Activated CD4-positive, alpha-beta T cell treated with anti-CD3 and anti-CD28 coated beads, Interleukin-2, amount 10 ng/mL, durations not matched to agents 7 days and 5 days (primary cell): ENCODE measurements around the gene RAF1. TPM values are rescaled to one million over a fixed set of nuclear protein-coding genes. Genes with fewer than 3 reads are reported as not detected.
A peak's percentile ranks its signal among the peaks of the same experiment; 100 is the strongest.

Experiments used
- CTCF ChIA-PET: fragments of 350-600 bp; sonication (Branson Sonifier 250); formaldehyde crosslinking; loops from one replicate; lab custom pipeline; 2021; ENCODE audit warnings: antibody characterized with exemption; lab: Charles Lee
- POLR2A ChIA-PET: fragments of 350-600 bp; sonication (Branson Sonifier 250); formaldehyde crosslinking; loops from one replicate; lab custom pipeline; 2021; ENCODE audit warnings: antibody characterized with exemption; lab: Charles Lee
- DNase-seq: peaks from one replicate; pipeline ENCODE4 v3.0.0-alpha.2; 2020
- H3K27ac Mint-ChIP-seq: one replicate; pipeline ENCODE4 v1.8.0; 2021; ENCODE audit warnings: mild to moderate bottlenecking, moderate library complexity, mixed read lengths
- H3K27me3 Mint-ChIP-seq: one replicate; pipeline ENCODE4 v1.8.0; 2021; ENCODE audit warnings: mixed read lengths
- H3K36me3 Mint-ChIP-seq: one replicate; pipeline ENCODE4 v1.8.0; 2021; ENCODE audit warnings: low read depth, mixed read lengths
- H3K4me1 Mint-ChIP-seq: one replicate; pipeline ENCODE4 v1.8.0; 2021; ENCODE audit warnings: mixed read lengths
- H3K4me3 Mint-ChIP-seq: one replicate; pipeline ENCODE4 v1.8.0; 2021; ENCODE audit warnings: mild to moderate bottlenecking, moderate library complexity, mixed read lengths
- H3K9me3 Mint-ChIP-seq: one replicate; pipeline ENCODE4 v1.8.0; 2021; ENCODE audit warnings: mixed read lengths
- total RNA-seq, 2 experiments: library from RNA; stranded (reverse); gene quantifications; one replicate each; pipeline ENCODE4 v1.2.3, GENCODE V29; 2021

RAF1 gene
- total RNA-seq, 2 experiments from 2014 or later = 90.1 to 90.9 TPM

DNA sequence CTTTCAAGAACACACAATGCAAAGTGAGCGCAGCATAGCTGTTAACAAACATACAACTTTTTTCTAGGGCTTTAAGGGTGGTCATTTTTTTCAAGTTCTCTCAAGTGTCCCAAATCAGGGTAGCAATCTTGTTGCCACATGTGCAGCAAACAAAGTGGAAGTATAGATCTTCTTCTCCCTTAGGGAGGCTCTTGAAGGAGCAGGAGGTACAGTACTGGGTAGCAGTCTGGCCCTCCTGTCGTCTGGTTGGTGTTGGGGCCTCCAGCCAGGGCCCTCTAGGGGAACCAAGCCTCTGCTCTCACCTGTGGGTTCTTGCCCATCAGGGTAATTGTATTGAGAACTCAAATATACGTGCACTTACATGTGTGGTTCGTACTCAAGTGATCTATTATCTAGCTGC, 81.2 kb downstream of the RAF1 start:
- ChIA-PET POLR2A (no interaction called here), CTCF (interaction anchor here (1.1 to 1.9 kb wide), 3 partner anchors 10 to 25 kb away, joined by 3 to 7 read pairs (median 3); no protein-coding TSS in a partner anchor)
- no peak for DNase-seq

DNA sequence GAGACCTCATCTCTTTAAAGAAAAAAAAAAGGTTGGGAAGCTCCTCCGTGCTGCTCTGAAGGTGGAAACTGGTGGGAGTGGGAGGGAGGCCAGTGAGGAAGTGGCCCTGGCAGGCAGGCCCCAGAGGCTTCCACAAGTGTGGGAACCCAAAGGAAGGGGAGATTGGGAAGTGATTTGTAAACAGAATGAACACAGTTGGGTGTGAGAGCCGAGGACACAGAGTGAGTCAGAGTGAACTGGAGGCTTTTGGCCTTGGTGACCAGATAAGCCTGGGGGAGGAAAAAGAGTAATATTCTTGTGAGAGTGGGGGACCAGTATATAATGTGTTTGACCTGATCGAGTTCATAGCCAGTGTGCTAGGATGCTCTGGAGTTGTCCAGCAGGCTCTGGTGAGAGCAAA, 84.0 kb downstream of the RAF1 start:
- ChIA-PET CTCF (interaction anchor here (0.6 kb wide), 1 partner anchor 112 kb away, joined by 3 read pairs; no protein-coding TSS in a partner anchor), POLR2A (no interaction called here)
- H3K4me1 Mint-ChIP-seq = no peaks in the 10 kb centered on the region
- H3K36me3 Mint-ChIP-seq = peaks cover 69% of the 10 kb centered on the region
- H3K27me3 Mint-ChIP-seq = no peaks in the 10 kb centered on the region
- no peak overlapping the region for H3K27ac Mint-ChIP-seq
- H3K9me3 Mint-ChIP-seq = no peaks in the 10 kb centered on the region
- DNase-seq = no peak
- H3K4me3 Mint-ChIP-seq = no peak overlapping the region

More for the DNA sequence above, 81.2 kb downstream of the RAF1 start:
- no peak overlapping the region for H3K4me3 Mint-ChIP-seq
- peak overlapping the region; percentile 25 for H3K27ac Mint-ChIP-seq
- H3K9me3 Mint-ChIP-seq = no peaks in the 10 kb centered on the region
- no peaks in the 10 kb centered on the region for H3K4me1 Mint-ChIP-seq
- no peaks in the 10 kb centered on the region for H3K27me3 Mint-ChIP-seq
- H3K36me3 Mint-ChIP-seq = peaks cover 53% of the 10 kb centered on the region

DNA sequence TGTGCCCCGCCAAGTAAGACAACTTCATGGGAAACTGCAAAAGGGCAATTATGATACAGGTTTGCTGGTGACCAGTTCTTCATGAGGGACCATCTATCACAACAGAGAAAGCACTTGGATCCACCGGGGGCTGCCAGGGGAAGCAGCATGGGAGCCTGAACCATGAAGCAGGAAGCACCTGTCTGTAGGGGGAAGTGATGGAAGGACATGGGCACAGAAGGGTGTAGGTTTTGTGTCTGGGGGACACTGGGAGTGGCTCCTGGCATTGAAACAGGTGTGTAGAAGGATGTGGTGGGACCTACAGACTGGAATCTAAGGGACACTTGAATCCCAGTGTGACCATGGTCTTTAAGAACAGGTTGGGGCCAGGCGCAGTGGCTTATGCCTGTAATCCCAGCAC, 84.5 kb downstream of the RAF1 start:
- H3K36me3 Mint-ChIP-seq = peaks cover 68% of the 10 kb centered on the region
- H3K4me1 Mint-ChIP-seq = no peaks in the 10 kb centered on the region
- CTCF ChIA-PET = interaction anchor here (0.6 kb wide), 1 partner anchor 112 kb away, joined by 3 read pairs; no protein-coding TSS in a partner anchor

DNA sequence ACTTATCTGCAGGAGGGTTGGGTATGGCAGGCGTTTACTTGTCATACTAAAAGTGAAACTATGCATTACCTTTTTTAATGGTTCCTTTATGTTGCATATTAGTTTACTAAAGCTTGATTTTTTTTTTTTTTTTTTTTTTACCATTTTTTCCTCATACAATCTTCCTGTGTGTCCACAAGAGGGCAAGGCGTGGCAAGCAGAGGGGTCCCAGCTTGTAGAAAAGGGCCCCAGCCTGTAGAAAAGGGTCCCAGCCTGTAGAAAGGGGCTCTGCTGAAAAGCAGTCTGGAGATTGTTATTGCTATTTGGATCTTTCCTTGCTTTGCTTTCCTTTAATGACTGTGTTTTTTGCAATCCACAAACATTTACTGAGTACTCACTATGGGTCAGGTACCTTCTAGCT, 85.2 kb downstream of the RAF1 start:
- Mint-ChIP-seq H3K27me3 (no peaks in the 10 kb centered on the region), H3K27ac (no peak overlapping the region), H3K36me3 (peaks cover 65% of the 10 kb centered on the region), H3K4me3 (no peak overlapping the region), H3K4me1 (no peaks in the 10 kb centered on the region), H3K9me3 (no peaks in the 10 kb centered on the region)
- no peak for DNase-seq
- CTCF ChIA-PET = interaction anchor here (0.6 to 1.0 kb wide), 3 partner anchors 9 to 19 kb away, joined by 3 to 6 read pairs (median 3); no protein-coding TSS in a partner anchor
- POLR2A ChIA-PET = interaction anchor here (0.6 kb wide), 1 partner anchor 313 kb away, joined by 7 read pairs; no protein-coding TSS in a partner anchor

More for the DNA sequence above, 84.5 kb downstream of the RAF1 start:
- Mint-ChIP-seq H3K27ac (no peak overlapping the region), H3K27me3 (no peaks in the 10 kb centered on the region), H3K9me3 (no peaks in the 10 kb centered on the region), H3K4me3 (no peak overlapping the region)
- DNase-seq = no peak
- POLR2A ChIA-PET = no interaction called here

DNA sequence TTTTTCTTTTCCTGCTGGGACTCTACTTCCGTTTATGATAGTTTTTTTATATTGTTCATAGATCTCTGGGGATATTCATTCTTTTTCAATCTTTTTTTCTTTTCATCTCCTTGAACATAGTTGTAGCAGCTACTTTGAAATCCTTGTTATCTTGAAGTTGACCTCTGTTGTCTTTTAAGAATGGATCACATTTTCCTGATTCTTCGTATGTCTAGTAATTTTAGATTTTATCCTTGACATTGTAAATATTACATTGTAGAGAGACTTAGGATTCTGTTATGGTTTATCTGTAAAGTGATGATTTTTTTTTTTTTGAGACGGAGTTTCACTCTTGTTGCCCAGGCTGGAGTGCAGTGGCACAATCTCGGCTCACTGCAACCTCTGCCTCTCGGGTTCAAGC, 86.5 kb downstream of the RAF1 start:
- no peaks in the 10 kb centered on the region for H3K4me1 Mint-ChIP-seq
- peaks cover 63% of the 10 kb centered on the region for H3K36me3 Mint-ChIP-seq

DNA sequence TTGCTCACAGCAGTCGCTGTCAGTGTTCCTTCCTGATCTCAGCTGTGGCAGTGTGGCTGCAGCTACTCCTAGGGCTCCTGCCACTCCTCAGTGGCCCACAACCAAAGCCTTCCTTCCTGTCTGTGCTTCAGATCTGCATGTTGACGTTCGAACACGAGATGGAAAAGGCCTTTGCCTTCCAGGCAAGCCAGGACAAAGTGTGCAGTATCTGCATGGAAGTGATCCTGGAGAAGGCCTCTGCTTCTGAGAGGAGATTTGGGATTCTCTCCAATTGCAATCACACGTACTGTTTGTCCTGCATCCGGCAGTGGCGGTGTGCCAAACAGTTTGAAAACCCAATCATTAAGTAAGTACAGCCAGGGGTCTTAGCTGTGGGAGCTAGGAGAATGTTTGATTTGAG, 89.3 kb downstream of the RAF1 start:
- H3K36me3 Mint-ChIP-seq = peaks cover 74% of the 10 kb centered on the region
- H3K27ac Mint-ChIP-seq = no peak overlapping the region
- no peaks in the 10 kb centered on the region for H3K4me1 Mint-ChIP-seq
- ChIA-PET POLR2A (no interaction called here), CTCF (interaction anchor here (0.6 to 1.7 kb wide), 3 partner anchors 14 to 204 kb away, joined by 3 to 5 read pairs (median 3); no protein-coding TSS in a partner anchor)
- no peaks in the 10 kb centered on the region for H3K9me3 Mint-ChIP-seq
- no peaks in the 10 kb centered on the region for H3K27me3 Mint-ChIP-seq
- DNase-seq = no peak
- H3K4me3 Mint-ChIP-seq = no peak overlapping the region

More for the DNA sequence above, 86.5 kb downstream of the RAF1 start:
- Mint-ChIP-seq H3K4me3 (no peak overlapping the region), H3K27me3 (no peaks in the 10 kb centered on the region), H3K9me3 (no peaks in the 10 kb centered on the region), H3K27ac (no peak overlapping the region)
- DNase-seq = no peak
- ChIA-PET CTCF (interaction anchor here (0.7 kb wide), 1 partner anchor 1145 kb away, joined by 3 read pairs; no protein-coding TSS in a partner anchor), POLR2A (interaction anchor here (0.6 kb wide), 1 partner anchor 58 kb away, joined by 3 read pairs; no protein-coding TSS in a partner anchor)

DNA sequence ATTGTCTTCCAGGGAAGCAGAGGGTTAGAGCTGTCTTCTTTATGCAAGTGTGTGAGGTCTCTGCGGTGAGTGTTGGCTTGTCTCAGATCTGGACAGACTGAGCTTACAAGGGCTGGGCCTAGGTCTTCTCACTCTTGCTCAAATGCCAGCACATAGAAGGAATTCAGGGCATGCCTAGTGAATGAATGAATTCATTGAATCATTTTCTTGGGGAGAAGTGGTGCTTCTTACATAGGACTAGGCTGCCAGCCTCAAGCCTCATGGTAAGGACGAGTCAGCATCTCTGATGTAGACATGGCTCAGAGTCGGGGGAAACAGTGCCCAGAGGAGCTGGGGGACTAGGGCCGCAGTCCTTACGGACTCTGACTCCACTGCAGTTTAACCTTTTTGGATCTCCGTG, 89.8 kb downstream of the RAF1 start:
- DNase-seq = no peak
- POLR2A ChIA-PET = no interaction called here
- H3K9me3 Mint-ChIP-seq = no peaks in the 10 kb centered on the region
- CTCF ChIA-PET = interaction anchor here (0.6 to 1.7 kb wide), 4 partner anchors 14 to 204 kb away, joined by 3 to 5 read pairs (median 3); no protein-coding TSS in a partner anchor
- no peaks in the 10 kb centered on the region for H3K27me3 Mint-ChIP-seq
- H3K36me3 Mint-ChIP-seq = peaks cover 75% of the 10 kb centered on the region
- no peak overlapping the region for H3K27ac Mint-ChIP-seq
- H3K4me1 Mint-ChIP-seq = no peaks in the 10 kb centered on the region
- no peak overlapping the region for H3K4me3 Mint-ChIP-seq

DNA sequence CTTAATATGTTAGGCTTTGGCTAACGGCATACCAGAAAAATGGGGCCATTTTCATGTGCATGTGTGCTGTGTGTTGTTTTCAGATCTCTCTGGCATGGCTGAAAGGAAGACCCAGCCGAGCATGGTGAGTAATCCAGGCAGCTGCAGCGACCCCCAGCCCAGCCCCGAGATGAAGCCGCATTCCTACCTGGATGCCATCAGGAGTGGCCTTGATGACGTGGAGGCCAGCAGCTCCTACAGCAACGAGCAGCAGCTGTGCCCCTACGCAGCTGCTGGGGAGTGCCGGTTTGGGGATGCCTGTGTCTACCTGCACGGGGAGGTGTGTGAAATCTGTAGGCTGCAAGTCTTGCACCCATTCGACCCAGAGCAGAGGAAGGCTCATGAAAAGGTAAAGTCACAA, 91.9 kb downstream of the RAF1 start:
- H3K27ac Mint-ChIP-seq = no peak overlapping the region
- ChIA-PET CTCF (no interaction called here), POLR2A (no interaction called here)
- H3K4me3 Mint-ChIP-seq = no peak overlapping the region
- H3K27me3 Mint-ChIP-seq = no peaks in the 10 kb centered on the region
- no peaks in the 10 kb centered on the region for H3K4me1 Mint-ChIP-seq
- no peak for DNase-seq
- peaks cover under 1% of the 10 kb centered on the region for H3K9me3 Mint-ChIP-seq
- H3K36me3 Mint-ChIP-seq = peaks cover 68% of the 10 kb centered on the region

DNA sequence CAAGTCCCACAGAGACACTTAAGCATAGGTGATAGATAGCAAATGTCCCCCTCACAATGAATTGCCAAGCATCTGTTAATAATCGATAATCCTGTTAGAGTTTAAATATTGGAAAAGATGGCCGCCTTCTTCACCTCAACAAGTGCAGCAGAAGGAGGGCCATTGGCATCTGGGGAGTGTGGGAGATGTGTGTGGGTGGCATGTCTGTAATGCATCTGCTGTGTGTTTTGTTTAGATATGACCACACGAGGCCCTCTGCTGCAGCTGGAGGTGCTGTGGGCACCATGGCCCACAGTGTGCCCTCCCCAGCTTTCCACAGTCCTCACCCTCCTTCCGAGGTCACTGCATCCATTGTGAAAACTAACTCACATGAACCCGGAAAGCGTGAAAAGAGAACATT, 94.1 kb downstream of the RAF1 start:
- DNase-seq = no peak
- H3K27me3 Mint-ChIP-seq = no peaks in the 10 kb centered on the region
- H3K36me3 Mint-ChIP-seq = peaks cover 63% of the 10 kb centered on the region
- H3K27ac Mint-ChIP-seq = no peak overlapping the region
- H3K9me3 Mint-ChIP-seq = peaks cover 11% of the 10 kb centered on the region
- ChIA-PET POLR2A (no interaction called here), CTCF (no interaction called here)
- peaks cover 10% of the 10 kb centered on the region for H3K4me1 Mint-ChIP-seq
- no peak overlapping the region for H3K4me3 Mint-ChIP-seq

DNA sequence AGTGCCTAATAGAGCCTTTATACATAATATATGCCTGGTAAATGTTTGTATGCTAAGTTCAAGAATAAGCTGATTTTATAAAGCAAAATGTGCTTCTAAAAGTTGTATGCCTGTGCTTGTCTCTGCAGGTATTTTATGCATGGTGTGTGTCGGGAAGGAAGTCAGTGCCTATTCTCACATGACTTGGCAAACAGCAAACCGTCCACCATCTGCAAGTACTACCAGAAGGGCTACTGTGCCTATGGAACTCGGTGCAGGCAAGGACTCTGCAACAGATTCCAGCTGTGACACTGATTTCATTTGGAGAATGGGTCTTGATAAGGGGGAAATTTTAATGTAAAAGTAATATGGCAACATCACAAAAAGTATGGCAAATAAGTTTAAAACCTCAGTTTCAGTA, 95.2 kb downstream of the RAF1 start:
- peaks cover 13% of the 10 kb centered on the region for H3K4me1 Mint-ChIP-seq
- H3K27ac Mint-ChIP-seq = no peak overlapping the region
- peaks cover 15% of the 10 kb centered on the region for H3K9me3 Mint-ChIP-seq
- no peak for DNase-seq
- H3K27me3 Mint-ChIP-seq = no peaks in the 10 kb centered on the region
- peaks cover 61% of the 10 kb centered on the region for H3K36me3 Mint-ChIP-seq
- H3K4me3 Mint-ChIP-seq = no peak overlapping the region
- CTCF ChIA-PET = no interaction called here
- POLR2A ChIA-PET = no interaction called here

DNA sequence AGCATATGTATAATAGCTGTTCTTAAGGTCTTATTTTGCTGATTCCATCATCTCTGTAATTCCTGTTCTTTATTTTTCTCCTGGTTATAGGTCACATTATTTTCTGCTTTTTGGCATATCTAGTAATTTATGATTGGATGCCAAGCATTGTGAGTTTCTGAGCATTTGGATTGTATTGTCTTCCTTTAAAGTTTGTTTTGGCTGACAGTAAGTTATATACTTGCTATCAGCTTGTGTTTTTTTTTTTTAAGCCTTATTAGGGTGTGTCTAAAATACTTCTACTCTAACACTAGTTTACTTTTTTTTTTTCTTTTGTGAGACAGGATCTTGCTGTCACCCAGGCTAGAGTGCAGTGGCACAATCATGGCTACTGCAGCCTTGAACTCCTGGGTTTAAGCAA, 96.9 kb downstream of the RAF1 start:
- no peak for DNase-seq
- H3K9me3 Mint-ChIP-seq = peaks cover 15% of the 10 kb centered on the region
- peaks cover 13% of the 10 kb centered on the region for H3K4me1 Mint-ChIP-seq
- no peak overlapping the region for H3K27ac Mint-ChIP-seq
- ChIA-PET CTCF (no interaction called here), POLR2A (no interaction called here)
- H3K27me3 Mint-ChIP-seq = no peaks in the 10 kb centered on the region
- H3K36me3 Mint-ChIP-seq = peaks cover 50% of the 10 kb centered on the region
- H3K4me3 Mint-ChIP-seq = no peak overlapping the region

DNA sequence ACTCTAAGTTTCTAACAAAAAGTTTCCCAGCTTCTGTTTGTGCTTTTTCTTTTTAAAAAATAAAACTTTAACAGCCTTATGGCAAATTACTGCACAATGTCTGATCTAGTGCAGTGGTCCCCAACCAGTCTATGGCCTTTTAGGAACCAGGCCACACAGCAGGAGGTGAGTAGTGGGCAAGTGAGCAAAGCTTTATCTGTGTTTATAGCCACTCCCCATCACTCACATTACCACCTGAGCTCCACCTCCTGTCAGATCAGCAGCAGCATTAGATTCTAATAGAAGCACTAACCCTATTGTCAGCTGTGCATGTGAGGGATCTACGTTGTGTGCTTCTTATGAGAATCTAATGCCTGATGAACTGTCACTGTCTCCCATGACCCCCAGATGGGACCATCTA, 101.5 kb downstream of the RAF1 start:
- no peak overlapping the region for H3K27ac Mint-ChIP-seq

DNA sequence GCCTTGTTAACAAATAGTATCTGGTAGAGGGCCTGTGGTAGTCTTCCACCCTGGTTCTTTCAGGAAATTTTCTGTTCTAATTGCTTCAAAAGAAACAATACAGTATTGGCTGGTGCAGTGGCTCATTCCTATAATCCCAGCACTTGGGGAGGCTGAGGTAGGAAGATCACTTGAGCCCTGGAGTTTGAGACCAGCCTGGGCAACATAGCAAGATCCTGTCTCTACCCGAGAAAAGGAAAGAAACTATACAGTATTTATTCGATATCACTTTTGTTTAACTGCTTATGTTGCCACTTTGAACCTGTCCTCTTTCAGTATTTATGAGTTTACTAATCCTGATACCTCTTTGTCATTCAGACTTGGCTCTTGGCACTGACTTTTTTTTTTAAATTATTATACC, 102.5 kb downstream of the RAF1 start:
- DNase-seq = no peak
- Mint-ChIP-seq H3K9me3 (peaks cover 12% of the 10 kb centered on the region), H3K4me3 (no peak overlapping the region), H3K36me3 (peaks cover 14% of the 10 kb centered on the region), H3K27ac (no peak overlapping the region), H3K27me3 (no peaks in the 10 kb centered on the region), H3K4me1 (peaks cover 51% of the 10 kb centered on the region)
- ChIA-PET POLR2A (no interaction called here), CTCF (interaction anchor here (1.8 kb wide), 1 partner anchor 13 kb away, joined by 5 read pairs; no protein-coding TSS in a partner anchor)

More for the DNA sequence above, 101.5 kb downstream of the RAF1 start:
- CTCF ChIA-PET = interaction anchor here (1.3 kb wide), 1 partner anchor 9 kb away, joined by 3 read pairs; no protein-coding TSS in a partner anchor
- Mint-ChIP-seq H3K4me3 (no peak overlapping the region), H3K27me3 (no peaks in the 10 kb centered on the region), H3K9me3 (peaks cover 15% of the 10 kb centered on the region), H3K36me3 (peaks cover 21% of the 10 kb centered on the region), H3K4me1 (peaks cover 49% of the 10 kb centered on the region)
- DNase-seq = no peak
- POLR2A ChIA-PET = no interaction called here
